HG02970 (cell line): ENCODE measurements around the gene SEMA3B.
"Not testable (repeated sequence)": the region's sequence is repeated elsewhere in the genome, so short reads cannot be mapped to it uniquely, and the experiment has no call there.

ENCODE experiments used
- ATAC-seq: cut with Tn5 transposase; IDR thresholded peaks from one replicate; pipeline ENCODE4 v1.9.1; 2021; ENCODE audit warnings: mild to moderate bottlenecking, moderate library complexity, moderate number of reproducible peaks; ENCODE audit not compliant: unreplicated experiment, low FRiP score

SEMA3B gene

DNA sequence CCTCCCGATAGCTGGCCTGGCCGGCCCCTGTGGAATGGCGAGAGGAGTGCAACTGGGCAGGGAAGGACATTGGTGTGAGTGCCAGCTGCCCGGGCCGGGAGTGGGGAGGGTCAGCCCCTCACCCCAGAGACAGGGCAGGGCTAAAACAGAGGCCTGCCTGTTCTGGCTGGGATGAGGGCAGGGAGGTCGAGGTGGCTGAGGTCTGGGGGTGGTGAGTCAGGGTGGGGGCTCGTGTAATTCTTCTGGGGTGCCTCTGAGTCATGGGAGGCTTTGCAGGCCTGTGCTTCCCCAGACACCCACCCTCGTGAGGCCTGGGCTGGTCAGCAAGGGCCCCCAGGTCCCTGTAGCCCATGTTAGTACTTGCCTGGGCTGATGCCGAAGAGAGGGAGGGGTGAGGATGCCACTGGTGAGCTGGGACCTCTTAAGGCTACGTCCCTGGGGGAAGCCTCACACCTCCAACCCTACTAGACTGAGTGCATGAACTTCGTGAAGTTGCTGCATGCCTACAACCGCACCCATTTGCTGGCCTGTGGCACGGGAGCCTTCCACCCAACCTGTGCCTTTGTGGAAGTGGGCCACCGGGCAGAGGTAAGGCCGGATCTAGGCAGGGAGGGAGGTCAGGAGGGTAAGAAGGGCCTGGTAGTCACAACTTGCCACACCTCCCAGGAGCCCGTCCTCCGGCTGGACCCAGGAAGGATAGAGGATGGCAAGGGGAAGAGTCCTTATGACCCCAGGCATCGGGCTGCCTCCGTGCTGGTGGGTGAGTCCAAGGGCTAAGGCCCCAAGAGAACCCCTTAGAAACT, 1.7 kb downstream of the SEMA3B start:
- ATAC-seq, result no peak

DNA sequence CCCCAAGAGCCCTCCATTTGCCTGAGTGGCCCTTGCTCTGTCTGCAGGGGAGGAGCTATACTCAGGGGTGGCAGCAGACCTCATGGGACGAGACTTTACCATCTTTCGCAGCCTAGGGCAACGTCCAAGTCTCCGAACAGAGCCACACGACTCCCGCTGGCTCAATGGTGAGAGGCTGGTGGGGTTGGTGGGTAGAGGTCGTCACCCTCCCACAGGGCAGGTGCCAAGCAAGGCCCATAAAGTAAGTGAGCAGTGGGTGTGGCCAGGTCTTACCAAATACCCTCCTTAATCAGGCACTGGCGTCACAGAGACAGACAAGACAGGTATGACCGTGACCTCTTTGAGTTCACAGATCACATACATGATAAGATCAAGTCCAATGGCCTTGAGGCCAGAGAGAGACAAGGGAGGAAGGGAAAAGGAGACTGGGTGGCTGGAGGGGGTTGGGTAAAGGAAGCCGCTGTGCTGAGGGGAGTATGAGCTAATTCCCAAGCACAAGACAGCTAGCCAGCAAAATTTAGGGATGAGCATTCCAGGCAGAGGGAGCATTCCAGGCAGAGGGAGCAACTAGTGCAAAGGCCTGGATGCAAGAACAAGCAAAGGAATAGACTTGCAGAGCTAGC, 2.5 kb downstream of the SEMA3B start:
- no peak for ATAC-seq

DNA sequence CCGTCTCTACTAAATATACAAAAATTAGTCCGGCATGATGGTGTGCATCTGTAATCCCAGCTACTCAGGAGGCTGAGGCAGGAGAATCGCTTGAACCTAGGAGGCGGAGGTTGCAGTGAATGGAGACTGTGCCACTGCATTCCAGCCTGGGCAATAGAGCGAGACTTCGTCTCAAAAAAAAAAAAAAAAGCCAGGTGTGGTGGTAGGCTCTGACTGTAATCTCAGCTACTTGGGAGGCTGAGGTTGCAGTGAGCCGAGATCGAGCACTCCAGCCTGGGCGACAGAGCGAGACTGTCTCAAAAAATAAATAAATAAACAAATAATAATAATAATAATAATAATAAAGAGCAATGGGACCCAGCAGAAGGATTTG, 3.6 kb downstream of the SEMA3B start:
- ATAC-seq, result not testable (repeated sequence)

DNA sequence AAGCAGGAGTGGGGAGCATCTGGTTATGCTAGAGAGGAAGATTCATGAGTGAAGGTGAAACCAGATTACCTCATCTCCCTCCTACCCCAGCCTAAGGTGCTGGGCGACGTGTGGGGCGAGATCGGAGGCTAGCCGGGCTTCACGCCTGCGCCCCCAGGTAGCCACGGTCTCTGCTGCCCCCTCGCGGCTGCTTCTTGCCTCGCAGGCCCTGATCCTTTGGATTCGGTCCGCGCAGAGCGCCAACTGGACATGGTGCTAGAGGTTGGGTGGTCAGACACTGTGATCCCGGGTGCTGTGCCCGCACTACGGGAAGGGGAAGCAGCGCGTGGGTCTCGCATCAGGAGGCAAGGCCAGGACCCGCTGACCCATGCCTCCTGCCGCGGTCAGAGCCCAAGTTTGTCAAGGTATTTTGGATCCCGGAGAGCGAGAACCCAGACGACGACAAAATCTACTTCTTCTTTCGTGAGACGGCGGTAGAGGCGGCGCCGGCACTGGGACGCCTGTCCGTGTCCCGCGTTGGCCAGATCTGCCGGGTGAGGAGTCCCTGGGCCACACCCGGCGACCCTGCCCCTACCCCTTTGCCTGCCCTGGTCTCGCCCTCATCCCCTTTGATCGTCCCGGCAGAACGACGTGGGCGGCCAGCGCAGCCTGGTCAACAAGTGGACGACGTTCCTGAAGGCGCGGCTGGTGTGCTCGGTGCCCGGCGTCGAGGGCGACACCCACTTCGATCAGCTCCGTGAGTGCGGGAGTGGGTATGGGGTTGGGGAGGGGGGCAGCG, 4.2 kb downstream of the SEMA3B start:
- peak; percentile 77 for ATAC-seq

DNA sequence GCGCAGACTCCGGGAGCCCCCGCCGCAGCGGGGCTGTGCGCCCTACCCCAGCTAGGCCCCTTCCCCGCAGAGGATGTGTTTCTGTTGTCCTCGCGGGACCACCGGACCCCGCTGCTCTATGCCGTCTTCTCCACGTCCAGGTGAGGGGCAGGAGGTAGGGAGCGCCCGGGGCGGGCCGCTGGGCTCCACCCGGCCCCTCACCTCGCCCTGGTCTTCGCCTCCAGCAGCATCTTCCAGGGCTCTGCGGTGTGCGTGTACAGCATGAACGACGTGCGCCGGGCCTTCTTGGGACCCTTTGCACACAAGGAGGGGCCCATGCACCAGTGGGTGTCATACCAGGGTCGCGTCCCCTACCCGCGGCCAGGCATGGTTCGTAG, 4.7 kb downstream of the SEMA3B start:
- ATAC-seq, result no peak

DNA sequence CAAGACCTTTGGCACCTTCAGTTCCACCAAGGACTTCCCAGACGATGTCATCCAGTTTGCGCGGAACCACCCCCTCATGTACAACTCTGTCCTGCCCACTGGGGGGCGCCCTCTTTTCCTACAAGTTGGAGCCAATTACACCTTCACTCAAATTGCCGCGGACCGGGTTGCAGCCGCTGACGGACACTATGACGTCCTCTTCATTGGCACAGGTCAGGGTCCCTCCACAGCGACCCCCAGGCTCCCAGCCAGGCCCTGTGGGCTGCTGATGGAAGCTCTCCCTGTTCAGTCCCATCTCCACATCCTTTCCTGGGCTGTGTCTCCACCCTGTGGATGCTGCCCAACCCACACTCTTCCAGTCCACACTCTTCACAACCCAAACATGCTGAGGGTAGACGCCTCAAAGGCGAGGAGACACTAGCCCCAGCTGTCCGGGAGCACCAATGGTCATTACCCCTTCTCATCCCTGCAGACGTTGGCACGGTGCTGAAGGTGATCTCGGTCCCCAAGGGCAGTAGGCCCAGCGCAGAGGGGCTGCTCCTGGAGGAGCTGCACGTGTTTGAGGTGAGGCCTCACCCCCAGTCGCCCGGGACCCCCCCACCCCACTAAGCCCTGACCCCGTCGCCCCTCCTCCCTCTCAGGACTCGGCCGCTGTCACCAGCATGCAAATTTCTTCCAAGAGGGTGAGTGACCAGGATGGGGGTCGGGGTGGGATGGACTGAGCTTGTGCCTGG, 5.6 kb downstream of the SEMA3B start:
- ATAC-seq, result no peak

DNA sequence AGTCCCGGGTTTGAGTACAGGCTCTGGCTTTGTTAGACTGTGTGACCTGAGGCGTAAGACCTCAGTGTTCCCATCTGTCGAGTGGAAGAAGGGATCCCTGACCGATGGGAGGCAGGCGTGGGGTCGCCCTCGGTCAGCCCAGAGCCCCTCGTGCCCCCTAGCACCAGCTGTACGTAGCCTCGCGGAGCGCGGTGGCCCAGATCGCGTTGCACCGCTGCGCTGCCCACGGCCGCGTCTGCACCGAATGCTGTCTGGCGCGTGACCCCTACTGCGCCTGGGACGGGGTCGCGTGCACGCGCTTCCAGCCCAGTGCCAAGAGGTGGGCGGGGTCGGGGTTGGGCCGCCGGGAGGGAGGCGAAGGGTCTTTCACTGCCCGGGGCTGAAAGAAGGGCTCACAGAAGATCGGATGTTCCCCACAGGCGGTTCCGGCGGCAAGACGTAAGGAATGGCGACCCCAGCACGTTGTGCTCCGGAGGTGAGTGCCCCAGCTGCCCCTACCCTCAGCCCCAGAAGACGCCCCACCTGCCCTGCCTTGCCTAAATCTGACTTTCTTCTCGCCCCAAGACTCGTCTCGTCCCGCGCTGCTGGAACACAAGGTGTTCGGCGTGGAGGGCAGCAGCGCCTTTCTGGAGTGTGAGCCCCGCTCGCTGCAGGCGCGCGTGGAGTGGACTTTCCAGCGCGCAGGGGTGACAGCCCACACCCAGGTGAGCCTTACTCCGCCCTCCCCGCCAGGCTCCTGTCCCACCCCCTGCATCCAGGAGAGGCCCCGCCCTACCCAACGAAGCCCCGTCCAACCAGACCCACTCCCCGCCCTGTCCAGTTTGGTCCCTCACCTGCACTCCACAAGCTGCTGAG, 6.4 kb downstream of the SEMA3B start:
- ATAC-seq, result no peak

DNA sequence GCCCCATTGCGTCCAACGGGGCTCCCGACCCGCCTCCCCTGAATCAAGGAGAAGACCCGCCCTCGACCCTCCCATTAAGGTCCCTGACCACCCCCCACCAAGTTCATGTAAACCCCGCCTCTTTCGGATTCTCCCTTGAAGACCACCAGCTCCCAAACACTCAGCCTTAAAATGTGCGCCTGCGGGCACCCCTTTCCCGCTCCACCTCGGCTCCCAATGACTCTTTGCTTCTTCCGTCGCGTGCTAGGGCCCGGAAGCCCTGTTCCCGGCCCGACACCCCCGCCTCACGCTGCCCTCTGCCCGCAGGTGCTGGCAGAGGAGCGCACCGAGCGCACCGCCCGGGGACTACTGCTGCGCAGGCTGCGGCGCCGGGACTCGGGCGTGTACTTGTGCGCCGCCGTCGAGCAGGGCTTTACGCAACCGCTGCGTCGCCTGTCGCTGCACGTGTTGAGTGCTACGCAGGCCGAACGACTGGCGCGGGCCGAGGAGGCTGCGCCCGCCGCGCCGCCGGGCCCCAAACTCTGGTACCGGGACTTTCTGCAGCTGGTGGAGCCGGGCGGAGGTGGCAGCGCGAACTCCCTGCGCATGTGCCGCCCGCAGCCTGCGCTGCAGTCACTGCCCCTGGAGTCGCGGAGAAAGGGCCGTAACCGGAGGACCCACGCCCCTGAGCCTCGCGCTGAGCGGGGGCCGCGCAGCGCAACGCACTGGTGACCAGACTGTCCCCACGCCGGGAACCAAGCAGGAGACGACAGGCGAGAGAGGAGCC, 7.2 kb downstream of the SEMA3B start:
- no peak for ATAC-seq

DNA sequence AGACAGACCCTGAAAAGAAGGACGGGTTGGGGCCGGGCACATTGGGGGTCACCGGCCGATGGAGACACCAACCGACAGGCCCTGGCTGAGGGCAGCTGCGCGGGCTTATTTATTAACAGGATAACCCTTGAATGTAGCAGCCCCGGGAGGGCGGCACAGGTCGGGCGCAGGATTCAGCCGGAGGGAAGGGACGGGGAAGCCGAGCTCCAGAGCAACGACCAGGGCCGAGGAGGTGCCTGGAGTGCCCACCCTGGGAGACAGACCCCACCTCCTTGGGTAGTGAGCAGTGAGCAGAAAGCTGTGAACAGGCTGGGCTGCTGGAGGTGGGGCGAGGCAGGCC, 7.8 kb downstream of the SEMA3B start:
- ATAC-seq, result no peak

DNA sequence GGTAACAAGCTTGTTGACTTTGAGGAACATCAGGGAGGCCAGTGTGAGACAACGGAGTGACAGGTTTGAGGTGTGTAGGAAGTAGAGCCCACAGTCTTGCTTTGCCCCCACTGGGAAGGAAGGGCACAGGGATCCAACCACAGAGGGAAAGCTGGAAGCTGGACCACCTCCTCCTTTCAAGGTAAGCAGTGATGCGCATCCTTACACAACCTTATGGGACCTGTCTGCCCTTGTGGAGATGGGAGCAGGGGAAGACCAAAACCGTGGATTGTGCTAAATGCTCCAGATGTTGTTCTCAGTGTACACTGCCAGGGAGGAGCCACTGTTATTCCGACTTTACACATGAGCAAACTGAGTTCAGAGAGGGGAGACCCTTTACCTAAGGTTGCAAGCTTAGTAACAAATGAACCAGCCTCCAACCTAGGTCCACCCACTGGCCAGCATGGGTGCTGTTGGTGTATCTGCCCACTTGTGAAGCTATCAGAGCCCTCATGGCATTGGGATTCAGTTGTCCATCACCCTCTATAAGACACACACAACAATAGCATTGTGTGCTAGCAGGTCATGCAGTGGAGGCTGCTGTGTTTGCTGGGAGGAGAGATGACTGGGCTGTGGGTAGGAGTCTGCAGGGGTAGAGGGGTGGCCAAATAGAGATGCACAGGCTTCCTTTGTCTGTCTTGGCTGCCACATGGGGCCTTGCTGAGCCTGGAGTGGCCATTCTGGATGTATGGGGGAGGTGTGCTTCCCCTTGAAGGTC, 9.4 kb downstream of the SEMA3B start:
- ATAC-seq, result no peak

DNA sequence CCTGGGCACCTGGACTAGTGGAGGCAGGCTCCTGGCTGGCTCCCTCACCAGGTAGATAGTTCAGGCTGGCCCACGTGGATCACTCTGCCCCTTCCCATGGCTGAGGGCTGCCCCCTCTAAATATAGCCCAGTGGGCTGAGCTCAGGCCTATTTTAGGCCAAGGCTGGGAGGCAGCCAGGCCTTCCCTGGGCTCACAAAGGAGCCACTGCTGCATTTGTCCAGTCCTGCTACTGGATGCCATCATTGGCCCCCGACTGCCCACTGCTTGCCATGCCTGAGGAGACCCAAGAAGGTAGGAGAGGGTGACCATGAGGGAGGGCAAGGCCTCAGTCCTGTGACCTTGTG, 9.9 kb downstream of the SEMA3B start, which contains the start of gene LSMEM2:
Gene LSMEM2, plus strand, starts transcription at position 208 of the 345 bp plus-strand sequence. Its CDS starts 27 bp downstream, at position 235.
- ATAC-seq, result no peak

DNA sequence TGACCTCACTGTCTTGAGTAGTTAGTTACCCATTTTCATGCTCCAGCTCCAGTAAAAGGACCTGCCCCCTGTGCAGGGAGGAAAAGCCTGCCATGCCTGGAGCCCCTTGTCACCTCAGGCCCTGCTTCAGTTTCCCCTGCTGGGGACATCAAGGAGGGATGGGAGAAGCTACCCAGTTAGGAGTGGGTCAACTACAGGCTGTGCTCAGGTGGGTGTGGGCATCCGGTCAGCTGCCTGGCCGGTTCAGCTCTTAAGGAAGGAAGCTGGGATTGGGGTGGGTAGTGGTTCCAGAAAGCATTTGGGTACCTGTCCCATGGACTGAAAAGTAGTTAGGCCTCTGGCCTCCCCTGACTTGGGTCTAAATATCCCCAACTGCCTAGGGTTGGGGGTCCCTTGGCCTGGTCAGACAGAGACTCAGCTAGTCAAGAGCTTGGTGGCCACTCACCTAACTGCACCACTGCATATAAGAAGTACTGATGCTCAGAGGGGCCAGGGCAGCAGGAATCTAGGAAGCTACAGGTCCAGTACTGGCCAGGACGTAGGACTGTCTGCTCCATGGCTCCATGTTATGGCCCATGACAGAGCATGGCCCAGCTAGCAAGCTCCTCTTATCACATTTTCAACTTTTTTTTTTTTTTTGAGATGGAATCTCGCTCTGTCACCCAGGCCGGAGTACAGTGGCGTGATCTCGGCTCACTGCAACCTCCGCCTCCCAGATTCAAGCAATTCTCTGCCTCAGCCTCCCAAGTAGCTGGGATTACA, 10.5 kb downstream of the SEMA3B start:
- ATAC-seq, result no peak

DNA sequence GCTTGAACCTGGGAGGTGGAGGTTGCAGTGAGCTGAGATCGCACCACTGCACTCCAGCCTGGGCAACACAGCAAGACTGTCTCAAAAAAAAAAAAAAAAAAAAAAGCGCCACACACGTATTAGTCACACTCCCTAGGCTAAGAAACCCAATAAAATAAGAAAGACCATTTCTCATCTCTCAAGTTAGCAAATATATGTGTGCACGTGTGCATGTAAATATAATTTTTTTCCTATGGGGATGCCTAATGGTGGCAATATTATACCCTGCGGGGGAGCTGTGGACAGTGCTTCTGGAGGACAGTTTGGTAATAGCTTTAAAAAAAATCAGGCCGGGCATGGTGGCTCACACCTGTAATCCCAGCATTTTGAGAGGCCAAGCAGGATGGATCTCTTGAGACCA, 15.2 kb downstream of the SEMA3B start:
- not testable (repeated sequence) for ATAC-seq

DNA sequence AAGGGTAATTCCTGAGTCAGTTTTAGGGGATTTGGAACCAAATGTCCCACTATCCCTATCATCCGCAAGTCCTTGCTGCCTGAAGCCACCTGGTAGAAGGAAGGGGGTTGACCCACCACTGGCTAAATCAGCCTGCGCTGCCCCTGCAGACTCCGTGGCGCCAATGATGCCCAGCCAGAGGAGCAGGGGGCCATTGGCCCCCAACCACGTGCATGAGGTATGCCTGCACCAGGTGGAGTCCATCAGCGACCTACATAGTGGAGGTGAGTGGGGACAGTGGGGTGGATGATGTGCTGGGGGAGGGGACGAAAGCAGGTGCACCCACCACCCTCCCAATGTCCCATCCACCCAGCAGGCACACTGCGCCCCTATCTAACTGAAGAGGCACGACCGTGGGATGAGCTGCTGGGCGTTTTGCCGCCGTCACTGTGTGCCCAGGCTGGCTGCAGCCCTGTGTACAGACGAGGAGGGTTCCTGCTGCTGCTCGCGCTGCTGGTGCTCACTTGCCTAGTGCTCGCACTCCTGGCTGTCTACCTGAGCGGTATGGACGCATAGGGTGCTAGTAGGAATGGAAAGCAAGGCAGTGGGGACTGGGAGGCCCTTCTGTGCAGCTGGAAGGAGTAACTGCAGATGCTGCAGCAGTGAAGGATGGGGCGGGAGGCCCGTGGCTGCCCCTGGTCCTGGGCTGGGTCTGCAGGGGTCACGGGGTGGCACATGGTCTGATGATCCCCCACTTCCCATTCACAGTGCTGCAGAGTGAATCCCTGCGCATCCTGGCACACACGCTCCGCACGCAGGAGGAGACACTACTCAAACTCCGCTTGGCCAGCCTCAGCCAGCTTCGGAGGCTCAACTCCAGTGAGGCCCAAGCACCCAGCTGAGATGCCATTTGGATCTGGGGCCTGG, 17.6 kb downstream of the SEMA3B start:
- ATAC-seq, result no peak

DNA sequence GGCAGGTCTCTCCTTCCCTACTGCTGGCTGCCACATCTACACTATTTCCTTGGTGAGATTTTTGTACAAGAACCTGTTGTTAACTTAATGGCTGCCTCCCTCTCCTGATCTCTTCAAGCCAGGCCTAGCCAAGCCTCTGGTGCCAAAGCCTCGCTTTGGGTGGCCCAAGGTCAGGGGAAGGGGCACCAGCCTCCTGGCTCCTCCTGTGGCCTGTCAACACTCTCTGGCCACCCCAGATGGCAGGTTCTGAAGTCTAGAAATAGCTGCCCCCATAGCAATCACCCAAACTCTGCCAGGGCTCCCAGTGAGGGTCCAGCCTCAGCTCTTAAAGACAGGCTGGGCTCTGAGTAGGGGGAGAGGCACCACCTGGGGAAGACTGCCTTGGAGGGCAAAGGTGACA, 18.3 kb downstream of the SEMA3B start:
- no peak for ATAC-seq

DNA sequence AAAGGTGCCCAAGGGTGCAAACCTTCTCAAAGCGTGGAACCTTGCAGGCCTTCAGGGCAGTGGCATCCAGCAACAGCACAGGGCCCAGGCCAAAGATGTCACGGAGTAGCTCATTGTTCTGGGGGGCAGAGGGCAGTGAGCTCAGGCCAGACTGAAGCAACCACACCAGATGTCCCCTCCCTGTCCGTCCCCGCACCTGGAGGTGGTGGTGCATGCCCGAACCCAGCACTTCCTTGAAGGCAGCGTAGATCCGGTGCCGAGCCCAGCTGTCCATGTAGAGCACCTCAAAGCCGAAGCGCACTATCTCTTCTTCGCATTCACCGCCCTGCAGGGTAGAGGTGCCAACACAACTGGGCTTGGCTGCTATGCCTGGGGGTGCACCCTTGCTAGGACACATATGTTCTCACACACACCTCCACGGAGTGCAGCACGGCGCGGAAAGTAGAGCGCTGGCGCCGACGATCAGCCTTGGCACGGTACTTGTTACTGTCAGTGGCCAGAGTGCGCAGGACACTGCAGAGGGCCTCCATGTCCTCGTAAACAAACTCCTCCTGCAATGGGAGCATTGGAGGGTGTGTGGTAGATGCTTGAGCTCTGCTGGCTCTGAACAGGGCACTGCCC, 19.6 kb downstream of the SEMA3B start:
- no peak for ATAC-seq
